Gastroesophageal sphincter (tissue), 3 donors: Measurements from ENCODE around the gene MAP2K6.
A peak's percentile ranks its signal among the peaks of the same experiment; 100 is the strongest.

Source experiments
- EP300 ChIP-seq: sonication (generic); formaldehyde crosslinking; IDR thresholded peaks from one replicate; pipeline ENCODE4 v1.6.1; 2017; ENCODE audit warnings: antibody characterized with exemption, mild to moderate bottlenecking
- POLR2A ChIP-seq, 2 donors: fragments of 450-650 bp; IDR thresholded peaks; one replicate each; pipeline ENCODE4 v1.6.1; 2017; ENCODE audit warnings: antibody characterized with exemption in 2 of 2, mild to moderate bottlenecking in 2 of 2, moderate library complexity in 1 of 2
- POLR2AphosphoS5 ChIP-seq: sonication (generic); formaldehyde crosslinking; IDR thresholded peaks from one replicate; pipeline ENCODE4 v1.6.1; 2017; ENCODE audit warnings: antibody characterized with exemption
- TF ChIP-seq, protein P1 (sequence below), 4 experiments: fragments of 200-600 bp in 2 of 4; fragments of 450-650 bp in 2 of 4; sonication (generic) in 1 of 4; IDR thresholded peaks; one replicate each; pipeline ENCODE4 v1.5.1; 2017 to 2019; ENCODE audit warnings: antibody characterized with exemption in 4 of 4, mild to moderate bottlenecking in 2 of 4, moderate library complexity in 2 of 4

DNA sequence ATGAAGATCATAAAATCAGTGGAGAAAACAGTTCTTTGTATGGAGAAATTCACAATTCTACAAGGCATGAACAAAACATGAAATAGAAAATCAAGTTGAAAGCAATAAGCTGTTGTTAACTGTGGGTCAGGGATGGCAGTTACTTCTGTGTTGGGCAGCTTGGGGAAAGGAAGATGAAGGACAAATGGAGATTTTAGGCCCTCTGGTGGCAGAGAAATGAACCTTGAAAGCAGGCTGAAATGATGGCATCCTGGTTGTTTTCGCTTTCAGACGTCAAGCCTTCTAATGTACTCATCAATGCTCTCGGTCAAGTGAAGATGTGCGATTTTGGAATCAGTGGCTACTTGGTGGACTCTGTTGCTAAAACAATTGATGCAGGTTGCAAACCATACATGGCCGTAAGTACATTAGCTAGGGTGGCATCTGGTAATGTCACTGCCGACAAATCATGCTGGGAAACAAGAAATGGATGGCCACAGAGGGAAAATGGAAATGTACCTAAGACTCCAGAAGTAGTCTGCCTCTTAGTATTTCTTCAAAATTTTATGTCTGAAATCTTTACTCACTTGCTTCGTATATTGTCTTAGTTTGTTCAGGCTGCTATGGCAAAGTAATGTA lies 108.9 kb downstream of the MAP2K6 start:
- TF ChIP-seq, protein P1, sequence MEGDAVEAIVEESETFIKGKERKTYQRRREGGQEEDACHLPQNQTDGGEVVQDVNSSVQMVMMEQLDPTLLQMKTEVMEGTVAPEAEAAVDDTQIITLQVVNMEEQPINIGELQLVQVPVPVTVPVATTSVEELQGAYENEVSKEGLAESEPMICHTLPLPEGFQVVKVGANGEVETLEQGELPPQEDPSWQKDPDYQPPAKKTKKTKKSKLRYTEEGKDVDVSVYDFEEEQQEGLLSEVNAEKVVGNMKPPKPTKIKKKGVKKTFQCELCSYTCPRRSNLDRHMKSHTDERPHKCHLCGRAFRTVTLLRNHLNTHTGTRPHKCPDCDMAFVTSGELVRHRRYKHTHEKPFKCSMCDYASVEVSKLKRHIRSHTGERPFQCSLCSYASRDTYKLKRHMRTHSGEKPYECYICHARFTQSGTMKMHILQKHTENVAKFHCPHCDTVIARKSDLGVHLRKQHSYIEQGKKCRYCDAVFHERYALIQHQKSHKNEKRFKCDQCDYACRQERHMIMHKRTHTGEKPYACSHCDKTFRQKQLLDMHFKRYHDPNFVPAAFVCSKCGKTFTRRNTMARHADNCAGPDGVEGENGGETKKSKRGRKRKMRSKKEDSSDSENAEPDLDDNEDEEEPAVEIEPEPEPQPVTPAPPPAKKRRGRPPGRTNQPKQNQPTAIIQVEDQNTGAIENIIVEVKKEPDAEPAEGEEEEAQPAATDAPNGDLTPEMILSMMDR (IDR thresholded peaks at IDR 0.05), result peak; percentile 29 to 80 (median 63)
- TF ChIP-seq EP300 (no peak), POLR2AphosphoS5 (no peak), POLR2A (IDR thresholded peaks at IDR 0.05) (no peak)
